Activated CD8-positive, alpha-beta memory T cell treated with anti-CD3 and anti-CD28 coated beads for 24 hours (primary cell): ENCODE measurements around the gene DDIT3.
A peak's percentile ranks its signal among the peaks of the same experiment; 100 is the strongest.
"Not testable (repeated sequence)": the region's sequence is repeated elsewhere in the genome, so short reads cannot be mapped to it uniquely, and the experiment has no call there.

ENCODE experiments used
- DNase-seq: peaks from one replicate; pipeline ENCODE4 v3.0.0-alpha.2; 2020

Gene DDIT3

GRCh38 chr12:57524814-57525614 lies 4.7 kb upstream of the DDIT3 start:
- no peak for DNase-seq

GRCh38 chr12:57523706-57524614 lies 3.6 kb upstream of the DDIT3 start:
- DNase-seq, result no peak

GRCh38 chr12:57522887-57523705 lies 2.8 kb upstream of the DDIT3 start:
- DNase-seq, result peak; percentile 78

GRCh38 chr12:57522011-57522886 lies 1.9 kb upstream of the DDIT3 start, which contains the start of gene MBD6:
MBD6 (plus strand) TSS chr12:57522824; CDS start chr12:57524304, 1,480 bp downstream.
- peak; percentile 95 for DNase-seq

- peak; percentile 73 for DNase-seq
Observed at GRCh38 chr12:57521525-57522010, 1.3 kb upstream of the DDIT3 start.

- no peak for DNase-seq
Observed at GRCh38 chr12:57519796-57520052, 590 bp downstream of the DDIT3 start.

- DNase-seq, result peak; percentile 73
Observed at GRCh38 chr12:57518920-57519795, 1.2 kb downstream of the DDIT3 start.

- DNase-seq, result no peak
Observed at GRCh38 chr12:57518176-57518919, 2.0 kb downstream of the DDIT3 start.

GRCh38 chr12:57517718-57518117 lies 2.6 kb downstream of the DDIT3 start:
- DNase-seq, result not testable (repeated sequence)

- DNase-seq, result no peak
Observed at GRCh38 chr12:57517187-57517586, 3.1 kb downstream of the DDIT3 start.

GRCh38 chr12:57516617-57517153 lies 3.6 kb downstream of the DDIT3 start:
- DNase-seq, result no peak

GRCh38 chr12:57515934-57516541 lies 4.3 kb downstream of the DDIT3 start:
- DNase-seq, result no peak

GRCh38 chr12:57515408-57515933 lies 4.8 kb downstream of the DDIT3 start:
- no peak for DNase-seq

GRCh38 chr12:57514720-57515407 lies 5.5 kb downstream of the DDIT3 start:
- DNase-seq, result no peak

- DNase-seq, result not testable (repeated sequence)
Observed at GRCh38 chr12:57514246-57514645, 6.1 kb downstream of the DDIT3 start.

GRCh38 chr12:57513677-57514076 lies 6.6 kb downstream of the DDIT3 start:
- not testable (repeated sequence) for DNase-seq

- DNase-seq, result no peak
Observed at GRCh38 chr12:57513266-57513665, 7.0 kb downstream of the DDIT3 start.

GRCh38 chr12:57512665-57513064 lies 7.6 kb downstream of the DDIT3 start:
- DNase-seq, result no peak
